ENCODE data around the gene MRPS15. TPM values are rescaled to one million over a fixed set of nuclear protein-coding genes. Genes with fewer than 3 reads are reported as not detected.
"Not testable (repeated sequence)": the region's sequence is repeated elsewhere in the genome, so short reads cannot be mapped to it uniquely, and the experiment has no call there.

The MRPS15 gene
- total RNA-seq, 4 donors from 2014 or later, result 45.6 to 85.9 (median 56.3) TPM

- no peak for TF ChIP-seq CTCF (IDR thresholded peaks at IDR 0.05)
- TF ChIP-seq POLR2A (IDR thresholded peaks at IDR 0.05), result no peak
- DNase-seq, result no peak
- H3K9me3 ChIP-seq, result no peaks in the 10 kb centered on the region
- 87 to 91% methylated on average over 2 of the region's 2 CpGs for WGBS, 2 donors
- no peak overlapping the region for H3K4me3 ChIP-seq (replicated peaks in 1 of 3)
- no peaks in the 10 kb centered on the region for H3K36me3 ChIP-seq
- H3K27me3 ChIP-seq, result no peaks in the 10 kb centered on the region
- H3K4me1 ChIP-seq, result no peaks in the 10 kb centered on the region
- intact Hi-C loops (cut with DNase I), result no loop called here
- H3K27ac ChIP-seq, result no peak overlapping the region
These were observed 33.0 kb upstream of the MRPS15 start for GRCh38 chr1:36497207-36497606.

DNA sequence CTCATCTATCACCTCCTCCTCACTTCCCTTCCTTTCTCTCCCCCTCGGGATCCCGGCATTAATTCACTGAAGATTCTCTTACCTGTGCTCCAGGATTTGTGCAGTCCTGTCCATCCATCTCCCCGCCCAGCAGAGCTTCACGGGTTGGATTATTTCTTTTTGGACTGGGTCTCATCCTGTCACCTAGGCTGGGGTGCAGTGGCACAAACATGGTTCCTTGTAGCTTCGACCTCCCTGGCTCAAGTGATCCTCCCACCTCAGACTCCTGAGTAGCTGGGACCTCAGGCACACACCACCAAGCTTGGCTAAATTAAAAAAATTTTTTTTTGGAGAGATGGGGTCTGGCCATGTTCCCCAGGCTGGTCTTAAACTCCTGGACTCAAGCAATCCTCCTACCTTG is 30.8 kb upstream of the MRPS15 start:
- no peaks in the 10 kb centered on the region for H3K27me3 ChIP-seq
- no peak for DNase-seq
- TF ChIP-seq POLR2A (IDR thresholded peaks at IDR 0.05) (no peak), CTCF (IDR thresholded peaks at IDR 0.05) (no peak)
- WGBS, 2 donors, result 88 to 91% methylated on average over 5 of the region's 5 CpGs
- H3K4me1 ChIP-seq, result no peaks in the 10 kb centered on the region
- intact Hi-C loops (cut with DNase I), result no loop called here
- no peak overlapping the region for H3K27ac ChIP-seq
- H3K9me3 ChIP-seq, result no peaks in the 10 kb centered on the region
- H3K4me3 ChIP-seq (replicated peaks in 1 of 3), result no peak overlapping the region
- no peaks in the 10 kb centered on the region for H3K36me3 ChIP-seq

DNA sequence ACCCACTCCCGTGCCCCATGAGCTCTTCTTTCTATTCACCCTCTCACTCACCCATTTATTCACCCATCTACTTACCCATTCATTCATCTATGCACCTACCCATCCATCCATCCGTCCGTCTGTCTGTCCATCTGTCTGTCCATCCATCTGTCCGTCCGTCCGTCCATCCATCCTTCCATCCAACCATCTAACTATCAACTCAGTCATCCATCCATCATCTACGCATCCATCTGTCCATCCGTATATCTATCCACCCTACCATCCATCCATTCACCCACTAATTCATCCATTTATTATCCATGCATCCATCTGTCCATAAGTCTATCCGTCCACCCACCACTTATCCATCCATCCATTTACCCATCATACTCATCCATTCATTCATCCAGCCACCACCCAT is 29.3 kb upstream of the MRPS15 start:
- DNase-seq, result no peak
- TF ChIP-seq CTCF (IDR thresholded peaks at IDR 0.05) (no peak), POLR2A (IDR thresholded peaks at IDR 0.05) (no peak)
- H3K4me3 ChIP-seq (replicated peaks in 1 of 3), result no peak overlapping the region
- H3K9me3 ChIP-seq, result no peaks in the 10 kb centered on the region
- H3K4me1 ChIP-seq, result peaks cover 0 to 5% of the 10 kb centered on the region in 2 donors
- intact Hi-C loops (cut with DNase I), result no loop called here
- no peaks in the 10 kb centered on the region for H3K27me3 ChIP-seq
- WGBS, 2 donors, result 89% methylated on average over 9 of the region's 9 CpGs
- no peaks in the 10 kb centered on the region for H3K36me3 ChIP-seq
- no peak overlapping the region for H3K27ac ChIP-seq

DNA sequence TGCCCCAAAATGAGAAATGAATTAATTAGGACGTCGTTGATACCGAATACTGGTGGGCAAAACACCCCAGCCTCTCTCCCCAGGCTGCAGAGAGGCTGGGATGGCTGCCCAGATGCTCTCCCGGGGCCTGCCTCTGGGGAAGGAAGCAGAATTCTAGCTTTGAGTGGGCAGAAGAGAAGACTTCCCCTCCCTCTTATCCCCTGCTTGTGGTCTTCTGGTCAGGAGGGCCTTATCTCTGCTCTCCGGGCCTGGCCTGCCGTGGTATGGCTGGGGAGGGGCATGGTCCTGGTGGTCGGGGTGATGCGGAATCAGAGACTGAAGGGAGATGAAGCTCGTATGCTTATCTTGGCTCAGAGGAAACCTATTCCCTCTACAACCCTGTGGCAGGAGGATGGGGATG is 28.3 kb upstream of the MRPS15 start:
- intact Hi-C loops (cut with DNase I), result no loop called here
- H3K4me3 ChIP-seq (replicated peaks in 1 of 3), result no peak overlapping the region
- no peaks in the 10 kb centered on the region for H3K27me3 ChIP-seq
- H3K9me3 ChIP-seq, result no peaks in the 10 kb centered on the region
- TF ChIP-seq POLR2A (IDR thresholded peaks at IDR 0.05), result no peak
- no peak for TF ChIP-seq CTCF (IDR thresholded peaks at IDR 0.05)
- 52 to 56% methylated on average over 9 of the region's 9 CpGs for WGBS, 2 donors
- DNase-seq, result no peak
- no peak overlapping the region for H3K27ac ChIP-seq
- H3K36me3 ChIP-seq, result no peaks in the 10 kb centered on the region
- peaks cover 2 to 13% of the 10 kb centered on the region in 2 donors for H3K4me1 ChIP-seq

- 76 to 79% methylated on average over 10 of the region's 10 CpGs for WGBS, 2 donors
- H3K27me3 ChIP-seq; intact Hi-C loops (cut with DNase I); H3K36me3 ChIP-seq; H3K9me3 ChIP-seq; DNase-seq; H3K4me3 ChIP-seq (replicated peaks in 1 of 3): not testable (repeated sequence)
- Histone ChIP-seq H3K4me1 (peaks cover 5 to 23% of the 10 kb centered on the region in 2 donors), H3K27ac (peak overlapping the region in 1 of 3 donors; percentile 30)
These were observed 25.3 kb upstream of the MRPS15 start for GRCh38 chr1:36489258-36490051.
